ENCODE data around the gene UBASH3B.

DNA sequence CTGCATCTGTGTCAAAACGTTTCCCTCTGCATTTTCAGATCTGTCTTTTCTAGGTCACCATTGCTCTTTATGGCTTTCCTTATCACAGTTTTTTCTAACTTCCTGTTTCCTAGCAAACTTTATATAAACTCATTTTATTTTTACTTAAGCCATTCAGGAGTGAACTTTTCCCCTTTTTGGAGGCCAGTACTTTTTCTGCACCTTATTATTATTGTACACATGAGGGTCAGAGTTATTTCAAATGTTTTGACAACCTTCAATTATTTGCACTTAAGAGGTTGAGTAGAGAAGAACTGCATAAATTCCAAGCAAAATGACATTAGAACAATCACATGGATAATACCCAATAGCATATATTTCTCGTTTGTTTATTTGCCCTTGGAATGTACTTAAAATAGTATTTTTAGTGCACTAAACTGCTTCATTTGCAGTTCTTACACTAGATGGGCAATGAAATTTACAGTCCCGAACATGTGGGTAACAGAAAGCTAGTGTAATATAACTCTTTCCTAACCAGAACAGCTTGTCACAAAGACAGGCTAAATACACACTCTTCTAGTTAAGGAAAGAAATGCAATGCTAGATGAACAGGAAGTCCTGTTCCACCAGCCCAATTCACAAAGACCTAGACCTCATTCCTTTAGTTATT lies 79.5 kb downstream of the UBASH3B start:
- TF ChIP-seq ZNF446 (CRISPR knock-in tag; IDR thresholded peaks at IDR 0.05) = no peak
- no peak for TF ChIP-seq CHD4 (IDR thresholded peaks at IDR 0.05; ENCODE audit: borderline replicate concordance, low read length)
- TF ChIP-seq, protein P1, sequence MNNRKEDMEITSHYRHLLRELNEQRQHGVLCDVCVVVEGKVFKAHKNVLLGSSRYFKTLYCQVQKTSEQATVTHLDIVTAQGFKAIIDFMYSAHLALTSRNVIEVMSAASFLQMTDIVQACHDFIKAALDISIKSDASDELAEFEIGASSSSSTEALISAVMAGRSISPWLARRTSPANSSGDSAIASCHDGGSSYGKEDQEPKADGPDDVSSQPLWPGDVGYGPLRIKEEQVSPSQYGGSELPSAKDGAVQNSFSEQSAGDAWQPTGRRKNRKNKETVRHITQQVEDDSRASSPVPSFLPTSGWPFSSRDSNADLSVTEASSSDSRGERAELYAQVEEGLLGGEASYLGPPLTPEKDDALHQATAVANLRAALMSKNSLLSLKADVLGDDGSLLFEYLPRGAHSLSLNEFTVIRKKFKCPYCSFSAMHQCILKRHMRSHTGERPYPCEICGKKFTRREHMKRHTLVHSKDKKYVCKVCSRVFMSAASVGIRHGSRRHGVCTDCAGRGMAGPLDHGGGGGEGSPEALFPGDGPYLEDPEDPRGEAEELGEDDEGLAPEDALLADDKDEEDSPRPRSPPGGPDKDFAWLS (CRISPR knock-in tag; IDR thresholded peaks at IDR 0.05; ENCODE audit: borderline replicate concordance) = no peak
- no peak for TF ChIP-seq POLR2A (IDR thresholded peaks at IDR 0.05; ENCODE audit: insufficient read depth in 1 of 2, low read depth in 2 of 2, low read length in 2 of 2)
- TF ChIP-seq SAFB2 (CRISPR knock-in tag; IDR thresholded peaks at IDR 0.05; ENCODE audit: borderline replicate concordance, low read depth) = no peak
- TF ChIP-seq NR2C2 (CRISPR knock-in tag; IDR thresholded peaks at IDR 0.05; ENCODE audit: borderline replicate concordance) = no peak
- TF ChIP-seq RAD21 (CRISPR knock-in tag; IDR thresholded peaks at IDR 0.05) = no peak
- no peak for TF ChIP-seq SALL1 (CRISPR knock-in tag; IDR thresholded peaks at IDR 0.05)
- no peak for TF ChIP-seq PCBP1 (IDR thresholded peaks at IDR 0.05; ENCODE audit: borderline replicate concordance, low read depth, low read length)
- TF ChIP-seq NONO (IDR thresholded peaks at IDR 0.05) = no peak
- no peak for TF ChIP-seq NONO (CRISPR knock-in tag; conservative IDR thresholded peaks at IDR 0.05)
- TF ChIP-seq, protein P2, sequence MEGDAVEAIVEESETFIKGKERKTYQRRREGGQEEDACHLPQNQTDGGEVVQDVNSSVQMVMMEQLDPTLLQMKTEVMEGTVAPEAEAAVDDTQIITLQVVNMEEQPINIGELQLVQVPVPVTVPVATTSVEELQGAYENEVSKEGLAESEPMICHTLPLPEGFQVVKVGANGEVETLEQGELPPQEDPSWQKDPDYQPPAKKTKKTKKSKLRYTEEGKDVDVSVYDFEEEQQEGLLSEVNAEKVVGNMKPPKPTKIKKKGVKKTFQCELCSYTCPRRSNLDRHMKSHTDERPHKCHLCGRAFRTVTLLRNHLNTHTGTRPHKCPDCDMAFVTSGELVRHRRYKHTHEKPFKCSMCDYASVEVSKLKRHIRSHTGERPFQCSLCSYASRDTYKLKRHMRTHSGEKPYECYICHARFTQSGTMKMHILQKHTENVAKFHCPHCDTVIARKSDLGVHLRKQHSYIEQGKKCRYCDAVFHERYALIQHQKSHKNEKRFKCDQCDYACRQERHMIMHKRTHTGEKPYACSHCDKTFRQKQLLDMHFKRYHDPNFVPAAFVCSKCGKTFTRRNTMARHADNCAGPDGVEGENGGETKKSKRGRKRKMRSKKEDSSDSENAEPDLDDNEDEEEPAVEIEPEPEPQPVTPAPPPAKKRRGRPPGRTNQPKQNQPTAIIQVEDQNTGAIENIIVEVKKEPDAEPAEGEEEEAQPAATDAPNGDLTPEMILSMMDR (CRISPR knock-in tag; IDR thresholded peaks at IDR 0.05) = no peak

Data from HepG2 (cell line).